Measurements from ENCODE around the gene DHFR. TPM values are rescaled to one million over a fixed set of nuclear protein-coding genes. Genes with fewer than 3 reads are reported as not detected.
"Not testable (repeated sequence)": the region's sequence is repeated elsewhere in the genome, so short reads cannot be mapped to it uniquely, and the experiment has no call there.

The DHFR gene
- total RNA-seq, 1 donor, result 29.8 TPM

DNA sequence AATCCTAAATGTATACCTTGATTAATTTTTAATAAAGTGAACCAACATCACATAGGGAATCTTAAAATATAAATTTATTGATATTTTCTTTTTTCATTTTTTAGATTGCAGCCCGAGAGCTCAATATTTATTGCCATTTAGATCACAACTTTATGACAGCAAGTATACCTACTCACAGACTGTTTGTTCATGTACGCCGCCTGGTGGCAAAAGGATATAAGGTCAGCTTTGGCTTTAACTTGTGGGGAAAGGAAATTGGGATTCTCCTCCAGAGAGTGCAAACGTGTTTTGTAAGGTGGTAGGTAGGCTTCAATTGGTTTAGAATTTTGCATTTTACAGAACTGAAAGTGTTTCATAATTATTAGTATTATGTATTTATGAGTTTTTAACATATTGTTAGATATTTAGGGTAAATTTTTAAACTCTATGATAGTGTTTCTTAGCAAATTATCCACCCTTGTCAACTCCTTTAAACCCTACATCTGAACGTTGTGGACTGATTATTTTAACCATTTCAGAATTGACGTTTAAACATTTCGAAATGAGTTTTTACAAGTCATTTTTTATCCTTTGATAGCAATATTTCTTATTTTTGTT, 17.5 kb upstream of the DHFR start:
- TF ChIP-seq, protein P1, sequence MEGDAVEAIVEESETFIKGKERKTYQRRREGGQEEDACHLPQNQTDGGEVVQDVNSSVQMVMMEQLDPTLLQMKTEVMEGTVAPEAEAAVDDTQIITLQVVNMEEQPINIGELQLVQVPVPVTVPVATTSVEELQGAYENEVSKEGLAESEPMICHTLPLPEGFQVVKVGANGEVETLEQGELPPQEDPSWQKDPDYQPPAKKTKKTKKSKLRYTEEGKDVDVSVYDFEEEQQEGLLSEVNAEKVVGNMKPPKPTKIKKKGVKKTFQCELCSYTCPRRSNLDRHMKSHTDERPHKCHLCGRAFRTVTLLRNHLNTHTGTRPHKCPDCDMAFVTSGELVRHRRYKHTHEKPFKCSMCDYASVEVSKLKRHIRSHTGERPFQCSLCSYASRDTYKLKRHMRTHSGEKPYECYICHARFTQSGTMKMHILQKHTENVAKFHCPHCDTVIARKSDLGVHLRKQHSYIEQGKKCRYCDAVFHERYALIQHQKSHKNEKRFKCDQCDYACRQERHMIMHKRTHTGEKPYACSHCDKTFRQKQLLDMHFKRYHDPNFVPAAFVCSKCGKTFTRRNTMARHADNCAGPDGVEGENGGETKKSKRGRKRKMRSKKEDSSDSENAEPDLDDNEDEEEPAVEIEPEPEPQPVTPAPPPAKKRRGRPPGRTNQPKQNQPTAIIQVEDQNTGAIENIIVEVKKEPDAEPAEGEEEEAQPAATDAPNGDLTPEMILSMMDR (IDR thresholded peaks at IDR 0.05; ENCODE audit: insufficient read depth, low read depth, low read length), result peak; percentile 94
- H3K4me3 ChIP-seq (ENCODE audit: low read depth, low read length), result no peak overlapping the region
- DNase-seq (ENCODE audit: low read depth), result peak; percentile 79

DNA sequence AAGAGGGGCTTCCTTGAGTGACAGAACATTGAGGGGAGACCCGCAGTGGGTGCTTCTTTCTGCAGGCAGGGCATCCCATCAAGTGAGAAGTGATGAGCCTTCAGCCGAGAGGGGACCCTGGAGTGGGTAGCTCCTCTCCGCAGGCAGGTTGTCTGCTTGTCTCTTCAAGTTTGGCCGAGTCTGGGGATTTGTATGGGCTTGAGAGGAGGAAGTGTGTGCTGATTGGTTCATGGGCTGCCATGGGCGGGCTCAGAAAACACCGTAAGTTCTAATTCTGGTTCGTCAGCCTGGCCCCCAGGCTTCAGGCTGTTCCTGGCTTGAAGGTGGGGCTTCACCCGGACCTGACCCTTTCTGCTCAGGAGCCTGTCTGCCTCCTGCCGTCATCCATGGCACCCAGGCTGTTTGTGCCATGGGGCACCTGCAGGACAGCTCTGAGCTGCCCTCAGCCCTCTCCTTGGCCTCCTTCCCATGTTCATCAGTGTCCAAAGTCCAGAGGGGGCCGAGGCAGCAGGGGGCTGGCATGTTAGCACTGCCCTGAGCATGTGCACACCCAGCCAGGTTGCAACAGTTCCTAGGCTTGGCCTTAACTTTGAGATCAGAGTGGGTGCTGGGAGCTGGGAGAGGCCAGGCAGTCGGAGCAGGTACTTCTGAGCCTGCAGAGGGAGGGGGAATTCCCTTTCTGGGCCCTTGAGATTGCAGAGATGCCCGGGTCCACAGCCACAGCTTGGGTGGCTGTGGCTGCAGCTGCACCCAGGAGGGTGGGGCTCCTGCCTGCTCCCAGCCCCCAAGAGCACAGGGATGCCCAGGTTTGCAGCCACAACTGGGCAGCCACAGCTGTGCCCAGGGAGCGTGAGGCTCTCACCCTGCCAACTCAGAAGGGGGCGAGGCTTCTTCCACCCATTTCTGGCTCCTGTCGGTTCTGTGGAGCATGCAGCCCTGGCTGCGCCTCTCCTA, 13.5 kb upstream of the DHFR start:
- no peak for DNase-seq (ENCODE audit: low read depth)
- TF ChIP-seq, protein P1 (IDR thresholded peaks at IDR 0.05; ENCODE audit: insufficient read depth, low read depth, low read length), result no peak
- no peak overlapping the region for H3K4me3 ChIP-seq (ENCODE audit: low read depth, low read length)

DNA sequence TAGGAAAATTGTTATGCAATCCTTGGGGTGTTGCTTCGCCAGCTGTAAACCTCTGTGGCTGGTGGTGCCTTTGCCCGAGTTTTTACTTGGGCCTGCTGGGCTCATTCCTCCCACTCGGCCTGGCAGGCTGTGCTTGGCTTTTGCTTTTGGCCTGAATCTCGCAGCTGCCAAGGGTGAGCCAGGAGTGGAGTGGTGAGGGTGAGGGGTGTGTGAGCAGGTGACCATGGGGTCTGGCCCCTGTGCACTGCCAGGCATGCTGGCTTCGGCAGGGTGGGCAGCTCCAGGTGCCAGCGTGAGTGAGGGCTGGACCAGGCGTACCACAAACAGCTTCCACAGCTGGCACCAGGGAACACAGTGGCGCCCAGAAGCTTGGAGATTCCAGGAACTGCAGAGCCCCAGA, 12.6 kb upstream of the DHFR start:
- no peak overlapping the region for H3K4me3 ChIP-seq (ENCODE audit: low read depth, low read length)
- TF ChIP-seq, protein P1 (IDR thresholded peaks at IDR 0.05; ENCODE audit: insufficient read depth, low read depth, low read length), result no peak
- DNase-seq (ENCODE audit: low read depth), result no peak

DNA sequence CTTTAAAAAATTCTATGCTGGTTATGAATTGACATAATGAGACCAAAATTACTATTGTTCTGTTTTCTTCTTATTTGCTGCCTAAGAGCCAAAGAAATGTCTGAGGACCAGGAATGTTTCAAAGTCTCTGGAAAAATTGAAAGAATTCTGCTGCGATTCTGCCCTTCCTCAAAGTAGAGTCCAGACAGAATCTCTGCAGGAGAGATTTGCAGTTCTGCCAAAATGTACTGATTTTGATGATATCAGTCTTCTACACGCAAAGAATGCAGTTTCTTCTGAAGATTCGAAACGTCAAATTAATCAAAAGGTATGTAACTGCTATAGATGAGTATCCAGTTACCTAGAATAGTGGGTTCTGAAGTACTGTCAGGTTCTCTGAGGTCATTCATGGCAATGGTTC, 10.3 kb upstream of the DHFR start:
- DNase-seq (ENCODE audit: low read depth), result no peak
- TF ChIP-seq, protein P1 (IDR thresholded peaks at IDR 0.05; ENCODE audit: insufficient read depth, low read depth, low read length), result no peak
- H3K4me3 ChIP-seq (ENCODE audit: low read depth, low read length), result no peak overlapping the region

DNA sequence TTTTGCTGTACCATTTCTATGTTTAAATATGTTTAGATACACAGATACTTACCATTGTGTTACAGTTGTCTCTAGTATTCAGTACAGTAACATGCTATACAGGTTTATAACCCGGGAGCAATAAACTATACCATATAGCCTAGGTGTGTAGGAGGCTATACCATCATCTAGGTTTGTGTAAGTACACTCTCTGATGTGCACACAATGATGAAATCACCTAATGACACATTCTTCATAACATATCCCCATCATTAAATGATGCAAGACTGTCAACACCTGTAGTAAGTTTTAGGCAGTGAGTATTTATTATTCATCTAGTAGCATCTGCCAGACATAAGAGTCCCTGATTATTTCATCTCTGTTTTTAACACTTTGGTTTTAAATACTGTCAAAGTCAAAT, 7.3 kb upstream of the DHFR start:
- no peak for DNase-seq (ENCODE audit: low read depth)
- H3K4me3 ChIP-seq (ENCODE audit: low read depth, low read length), result no peak overlapping the region
- TF ChIP-seq, protein P1 (IDR thresholded peaks at IDR 0.05; ENCODE audit: insufficient read depth, low read depth, low read length), result no peak

DNA sequence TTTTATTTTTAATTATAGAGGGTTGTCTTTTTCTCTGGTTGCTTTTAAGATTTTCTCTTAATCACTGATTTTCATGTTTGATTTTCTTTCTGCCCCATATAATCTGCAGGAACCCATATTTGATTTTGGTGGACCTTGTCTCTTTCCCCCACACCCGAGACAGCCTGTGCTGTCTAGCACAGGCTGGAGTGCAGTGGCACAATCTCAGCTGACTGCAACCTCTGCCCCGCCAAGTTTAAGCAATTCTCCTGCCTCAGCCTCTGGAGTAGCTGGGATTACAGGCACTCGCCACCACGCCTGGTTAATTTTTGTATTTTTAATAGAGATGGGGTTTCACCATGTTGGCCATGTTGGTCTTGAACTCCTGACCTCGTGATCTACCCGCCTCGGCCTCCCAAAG, 5.9 kb upstream of the DHFR start:
- not testable (repeated sequence) for DNase-seq (ENCODE audit: low read depth)

DNA sequence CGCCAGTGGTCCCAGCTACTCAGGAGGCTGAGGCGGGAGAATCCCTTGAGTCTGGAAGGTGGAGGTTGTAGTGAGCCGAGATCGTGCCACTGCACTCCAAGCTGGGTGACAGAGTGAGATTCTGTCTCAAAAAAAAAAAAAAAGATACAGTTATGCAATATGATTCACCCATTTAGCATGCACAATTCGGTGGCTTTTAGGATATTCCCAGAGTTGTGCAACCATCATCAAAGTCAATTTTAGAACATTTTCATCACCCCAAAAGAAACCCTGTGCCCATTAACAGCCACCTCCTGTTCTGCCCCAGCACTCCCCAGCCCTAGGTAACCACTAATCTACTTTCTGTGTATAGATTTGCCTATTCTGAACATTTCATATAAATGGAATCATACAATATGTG, 4.3 kb upstream of the DHFR start:
- no peak overlapping the region for H3K4me3 ChIP-seq (ENCODE audit: low read depth, low read length)
- peak; percentile 55 for DNase-seq (ENCODE audit: low read depth)
- TF ChIP-seq, protein P1 (IDR thresholded peaks at IDR 0.05; ENCODE audit: insufficient read depth, low read depth, low read length), result no peak

More for the DNA sequence above, 5.9 kb upstream of the DHFR start:
- H3K4me3 ChIP-seq (ENCODE audit: low read depth, low read length), result not testable (repeated sequence)
